K562 (cell line): ENCODE results near the gene KLK15. TPM values are rescaled to one million over a fixed set of nuclear protein-coding genes. Genes with fewer than 3 reads are reported as not detected.

Experiments used
- CBFB ChIP-seq: sonication (generic); formaldehyde crosslinking; IDR thresholded peaks from 2 replicates; pipeline ENCODE4 v1.4.0; 2020; ENCODE audit warnings: mild to moderate bottlenecking, missing genetic modification reagents
- COPS2 ChIP-seq: fragments of 450-650 bp; conservative IDR thresholded peaks from 2 replicates; pipeline ENCODE4 v1.6.1; 2016; ENCODE audit warnings: mild to moderate bottlenecking, moderate library complexity
- EHMT2 ChIP-seq: fragments of 450-650 bp; IDR thresholded peaks from 2 replicates; pipeline ENCODE4 v1.6.1; 2018; ENCODE audit warnings: antibody characterized with exemption
- EP400 ChIP-seq: fragments of 450-650 bp; IDR thresholded peaks from 2 replicates; pipeline ENCODE4 v1.6.1; 2017; ENCODE audit warnings: antibody characterized with exemption, mild to moderate bottlenecking, moderate library complexity
- ETV6 ChIP-seq, 3 experiments: fragments of 150-350 bp in 1 of 3; sonication (generic) in 1 of 3; formaldehyde crosslinking in 1 of 3; IDR thresholded peaks; 2 replicates each; pipeline versions ENCODE4 v1.6.1 to v1.8.0; 2014 to 2022; ENCODE audit warnings: borderline replicate concordance in 2 of 3, low read depth in 2 of 3, antibody characterized with exemption in 1 of 3, low read length in 1 of 3, mild to moderate bottlenecking in 1 of 3, missing genetic modification reagents in 1 of 3
- HDAC6 ChIP-seq: IDR thresholded peaks from 2 replicates; pipeline ENCODE4 v1.6.1; 2012; ENCODE audit warnings: low read depth, mild to moderate bottlenecking, control low read depth, inconsistent platforms, low read length, moderate library complexity
- HIVEP1 ChIP-seq: fragments of 250-450 bp; sonication (Bioruptor Pico); IDR thresholded peaks from 2 replicates; pipeline ENCODE4 v1.4.0; 2020; ENCODE audit warnings: mild to moderate bottlenecking
- L3MBTL2 ChIP-seq: fragments of 450-650 bp; IDR thresholded peaks from 2 replicates; pipeline ENCODE4 v1.6.1; 2016; ENCODE audit warnings: mild to moderate bottlenecking, moderate library complexity
- MEF2A ChIP-seq: IDR thresholded peaks from 2 replicates; pipeline ENCODE4 v1.6.1; 2011; ENCODE audit warnings: low read depth, mild to moderate bottlenecking, low read length, moderate library complexity; ENCODE audit not compliant: control insufficient read depth
- PHF20 ChIP-seq: fragments of 450-650 bp; IDR thresholded peaks from 2 replicates; pipeline ENCODE4 v1.6.1; 2018; ENCODE audit not compliant: partially characterized antibody
- SMARCA5 ChIP-seq: fragments of 450-650 bp; IDR thresholded peaks from 2 replicates; pipeline ENCODE4 v1.6.1; 2016
- SRSF7 ChIP-seq: fragments of 200-400 bp; formaldehyde crosslinking; optimal IDR thresholded peaks from 2 replicates; pipeline ENCODE3; 2017; ENCODE audit warnings: mild to moderate bottlenecking, low read depth, low read length
- TRIM24 ChIP-seq, 2 experiments: fragments of 450-650 bp; IDR thresholded peaks; 2 replicates each; pipeline ENCODE4 v1.6.1; 2016
- ZNF586 ChIP-seq: fragments of 450-650 bp; formaldehyde crosslinking; conservative IDR thresholded peaks from 2 replicates; pipeline ENCODE4 v1.4.0; 2020; ENCODE audit warnings: mild to moderate bottlenecking, moderate library complexity
- ZNF589 ChIP-seq: fragments of 200-800 bp; sonication (Bioruptor generic); IDR thresholded peaks from 2 replicates; pipeline ENCODE4 v1.6.1; 2016; ENCODE audit warnings: low read depth, missing genetic modification characterization, missing compliant biosample characterization
- ZNF76 ChIP-seq: fragments of 250-450 bp; sonication (Bioruptor Pico); IDR thresholded peaks from 2 replicates; pipeline ENCODE4 v1.4.0; 2020; ENCODE audit warnings: mild to moderate bottlenecking, moderate library complexity, borderline replicate concordance
- ZNF778 ChIP-seq: fragments of 450-650 bp; formaldehyde crosslinking; IDR thresholded peaks from 2 replicates; pipeline ENCODE4 v1.4.0; 2020; ENCODE audit warnings: mild to moderate bottlenecking, moderate library complexity
- polyA plus RNA-seq, 8 experiments: library from polyadenylated mRNA; depleted of rRNA in 4 of 8; stranded (reverse) in 5 of 8; unstranded in 3 of 8; fragments of >200 nt; fragmentation: Nextera tagmentation in 2 of 8; fragmentation: Illumina TruSeq in 1 of 8; extraction: Ambion mirVana in 2 of 8; extraction: Trizol in 1 of 8; gene quantifications; 2 replicates each; pipeline versions ENCODE4 v1.2.1 to v1.2.3, GENCODE V29; 2011 to 2014; ENCODE audit warnings: inconsistent platforms in 1 of 8, missing spikeins in 1 of 8
- total RNA-seq, 7 experiments: library from RNA; depleted of rRNA in 6 of 7; stranded (reverse); fragments of >200 nt in 6 of 7; fragmentation: Illumina TruSeq in 2 of 7; extraction: Trizol in 2 of 7; gene quantifications; 2 replicates each; pipeline versions ENCODE4 v1.2.1 to v1.2.3, GENCODE V29; 2011 to 2021; ENCODE audit warnings: low replicate concordance in 1 of 7
- TF ChIP-seq, protein P1 (sequence below): sonication (generic); formaldehyde crosslinking; IDR thresholded peaks from 2 replicates; pipeline ENCODE4 v1.8.0; 2023; ENCODE audit warnings: mild to moderate bottlenecking, missing genetic modification reagents
- TF ChIP-seq, protein P2 (sequence below): fragments of 450-650 bp; formaldehyde crosslinking; IDR thresholded peaks from 2 replicates; pipeline ENCODE4 v1.4.0; 2020; ENCODE audit warnings: mild to moderate bottlenecking, moderate library complexity
- TF ChIP-seq, protein P3 (sequence below): fragments of 250-450 bp; sonication (Bioruptor Pico); IDR thresholded peaks from 2 replicates; pipeline ENCODE4 v1.5.0; 2020; ENCODE audit warnings: mild to moderate bottlenecking
- TF ChIP-seq, protein P4 (sequence below): sonication (generic); formaldehyde crosslinking; IDR thresholded peaks from 2 replicates; pipeline ENCODE4 v1.8.1; 2023; ENCODE audit warnings: mild to moderate bottlenecking, missing genetic modification reagents

KLK15 gene
- total and polyA plus RNA-seq, 9 of the 15 experiments (the other 6 are each of a cell fraction or from before 2014, with no cell fraction given) = not detected

DNA sequence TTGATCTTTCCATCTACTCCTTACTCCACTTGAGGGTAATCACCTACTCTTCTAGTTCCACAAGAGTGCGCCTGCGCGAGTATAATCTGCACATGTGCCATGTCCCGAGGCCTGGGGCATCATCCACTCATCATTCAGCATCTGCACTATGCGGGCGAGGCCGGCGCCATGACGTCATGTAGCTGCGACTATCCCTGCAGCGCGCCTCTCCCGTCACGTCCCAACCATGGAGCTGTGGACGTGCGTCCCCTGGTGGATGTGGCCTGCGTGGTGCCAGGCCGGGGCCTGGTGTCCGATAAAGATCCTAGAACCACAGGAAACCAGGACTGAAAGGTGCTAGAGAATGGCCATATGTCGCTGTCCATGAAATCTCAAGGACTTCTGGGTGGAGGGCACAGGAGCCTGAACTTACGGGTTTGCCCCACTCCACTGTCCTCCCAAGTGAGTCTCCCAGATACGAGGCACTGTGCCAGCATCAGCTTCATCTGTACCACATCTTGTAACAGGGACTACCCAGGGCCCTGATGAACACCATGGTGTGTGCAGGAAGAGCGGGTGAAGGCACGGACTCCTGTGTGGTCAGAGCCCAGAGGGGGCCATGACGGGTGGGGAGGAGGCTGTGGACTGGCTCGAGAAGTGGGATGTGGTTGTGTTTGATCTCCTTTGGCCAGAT is 37.2 kb upstream of the KLK15 start (continued):
- TF ChIP-seq, protein P1, sequence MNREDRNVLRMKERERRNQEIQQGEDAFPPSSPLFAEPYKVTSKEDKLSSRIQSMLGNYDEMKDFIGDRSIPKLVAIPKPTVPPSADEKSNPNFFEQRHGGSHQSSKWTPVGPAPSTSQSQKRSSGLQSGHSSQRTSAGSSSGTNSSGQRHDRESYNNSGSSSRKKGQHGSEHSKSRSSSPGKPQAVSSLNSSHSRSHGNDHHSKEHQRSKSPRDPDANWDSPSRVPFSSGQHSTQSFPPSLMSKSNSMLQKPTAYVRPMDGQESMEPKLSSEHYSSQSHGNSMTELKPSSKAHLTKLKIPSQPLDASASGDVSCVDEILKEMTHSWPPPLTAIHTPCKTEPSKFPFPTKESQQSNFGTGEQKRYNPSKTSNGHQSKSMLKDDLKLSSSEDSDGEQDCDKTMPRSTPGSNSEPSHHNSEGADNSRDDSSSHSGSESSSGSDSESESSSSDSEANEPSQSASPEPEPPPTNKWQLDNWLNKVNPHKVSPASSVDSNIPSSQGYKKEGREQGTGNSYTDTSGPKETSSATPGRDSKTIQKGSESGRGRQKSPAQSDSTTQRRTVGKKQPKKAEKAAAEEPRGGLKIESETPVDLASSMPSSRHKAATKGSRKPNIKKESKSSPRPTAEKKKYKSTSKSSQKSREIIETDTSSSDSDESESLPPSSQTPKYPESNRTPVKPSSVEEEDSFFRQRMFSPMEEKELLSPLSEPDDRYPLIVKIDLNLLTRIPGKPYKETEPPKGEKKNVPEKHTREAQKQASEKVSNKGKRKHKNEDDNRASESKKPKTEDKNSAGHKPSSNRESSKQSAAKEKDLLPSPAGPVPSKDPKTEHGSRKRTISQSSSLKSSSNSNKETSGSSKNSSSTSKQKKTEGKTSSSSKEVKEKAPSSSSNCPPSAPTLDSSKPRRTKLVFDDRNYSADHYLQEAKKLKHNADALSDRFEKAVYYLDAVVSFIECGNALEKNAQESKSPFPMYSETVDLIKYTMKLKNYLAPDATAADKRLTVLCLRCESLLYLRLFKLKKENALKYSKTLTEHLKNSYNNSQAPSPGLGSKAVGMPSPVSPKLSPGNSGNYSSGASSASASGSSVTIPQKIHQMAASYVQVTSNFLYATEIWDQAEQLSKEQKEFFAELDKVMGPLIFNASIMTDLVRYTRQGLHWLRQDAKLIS (CRISPR knock-in tag) = peak; percentile 71; the same call in 1 of the 2 replicates
- TF ChIP-seq, protein P2, sequence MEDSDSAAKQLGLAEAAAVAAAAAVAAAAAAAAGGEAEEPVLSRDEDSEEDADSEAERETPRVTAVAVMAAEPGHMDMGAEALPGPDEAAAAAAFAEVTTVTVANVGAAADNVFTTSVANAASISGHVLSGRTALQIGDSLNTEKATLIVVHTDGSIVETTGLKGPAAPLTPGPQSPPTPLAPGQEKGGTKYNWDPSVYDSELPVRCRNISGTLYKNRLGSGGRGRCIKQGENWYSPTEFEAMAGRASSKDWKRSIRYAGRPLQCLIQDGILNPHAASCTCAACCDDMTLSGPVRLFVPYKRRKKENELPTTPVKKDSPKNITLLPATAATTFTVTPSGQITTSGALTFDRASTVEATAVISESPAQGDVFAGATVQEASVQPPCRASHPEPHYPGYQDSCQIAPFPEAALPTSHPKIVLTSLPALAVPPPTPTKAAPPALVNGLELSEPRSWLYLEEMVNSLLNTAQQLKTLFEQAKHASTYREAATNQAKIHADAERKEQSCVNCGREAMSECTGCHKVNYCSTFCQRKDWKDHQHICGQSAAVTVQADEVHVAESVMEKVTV (CRISPR knock-in tag) = peak; percentile 77; the same call in 1 of the 2 replicates
- TF ChIP-seq SRSF7 = no peak
- no peak for TF ChIP-seq ZNF778 (CRISPR knock-in tag)
- no peak for TF ChIP-seq HDAC6
- TF ChIP-seq, protein P3, sequence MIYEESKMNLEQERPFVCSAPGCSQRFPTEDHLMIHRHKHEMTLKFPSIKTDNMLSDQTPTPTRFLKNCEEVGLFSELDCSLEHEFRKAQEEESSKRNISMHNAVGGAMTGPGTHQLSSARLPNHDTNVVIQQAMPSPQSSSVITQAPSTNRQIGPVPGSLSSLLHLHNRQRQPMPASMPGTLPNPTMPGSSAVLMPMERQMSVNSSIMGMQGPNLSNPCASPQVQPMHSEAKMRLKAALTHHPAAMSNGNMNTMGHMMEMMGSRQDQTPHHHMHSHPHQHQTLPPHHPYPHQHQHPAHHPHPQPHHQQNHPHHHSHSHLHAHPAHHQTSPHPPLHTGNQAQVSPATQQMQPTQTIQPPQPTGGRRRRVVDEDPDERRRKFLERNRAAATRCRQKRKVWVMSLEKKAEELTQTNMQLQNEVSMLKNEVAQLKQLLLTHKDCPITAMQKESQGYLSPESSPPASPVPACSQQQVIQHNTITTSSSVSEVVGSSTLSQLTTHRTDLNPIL (CRISPR knock-in tag) = no peak
- TF ChIP-seq HIVEP1 = no peak
- peak; percentile 76 for TF ChIP-seq EP400
- no peak for TF ChIP-seq CBFB
- no peak for TF ChIP-seq ETV6 (IDR thresholded peaks at IDR 0.05; ENCODE audit: borderline replicate concordance in 1 of 2, low read depth in 2 of 2, low read length in 1 of 2)
- TF ChIP-seq ETV6 (CRISPR knock-in tag; IDR thresholded peaks at IDR 0.05; ENCODE audit: borderline replicate concordance) = 0 out of 2 replicates have a peak, but pooled peaks have one; percentile 31
- TF ChIP-seq, protein P4, sequence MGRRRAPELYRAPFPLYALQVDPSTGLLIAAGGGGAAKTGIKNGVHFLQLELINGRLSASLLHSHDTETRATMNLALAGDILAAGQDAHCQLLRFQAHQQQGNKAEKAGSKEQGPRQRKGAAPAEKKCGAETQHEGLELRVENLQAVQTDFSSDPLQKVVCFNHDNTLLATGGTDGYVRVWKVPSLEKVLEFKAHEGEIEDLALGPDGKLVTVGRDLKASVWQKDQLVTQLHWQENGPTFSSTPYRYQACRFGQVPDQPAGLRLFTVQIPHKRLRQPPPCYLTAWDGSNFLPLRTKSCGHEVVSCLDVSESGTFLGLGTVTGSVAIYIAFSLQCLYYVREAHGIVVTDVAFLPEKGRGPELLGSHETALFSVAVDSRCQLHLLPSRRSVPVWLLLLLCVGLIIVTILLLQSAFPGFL (CRISPR knock-in tag) = no peak
- TF ChIP-seq MEF2A = no peak
- no peak for TF ChIP-seq SMARCA5
- 0 out of 2 replicates have a peak, but pooled peaks have one; percentile 26 for TF ChIP-seq ZNF76 (CRISPR knock-in tag)
- peak; percentile 92 for TF ChIP-seq EHMT2
- peak in 1 of 2 experiments; percentile 38; a peak in 2 of 4 replicates for TF ChIP-seq TRIM24 (IDR thresholded peaks at IDR 0.05)
- peak; percentile 51; the same call in 1 of the 2 replicates for TF ChIP-seq ZNF589
- peak; percentile 94 for TF ChIP-seq L3MBTL2
- no peak for TF ChIP-seq COPS2
- peak; percentile 98 for TF ChIP-seq PHF20
- TF ChIP-seq ZNF586 (CRISPR knock-in tag) = no peak
